HG02623 (cell line): ENCODE results near the gene MICOS13.

Experiments
- ATAC-seq: cut with Tn5 transposase; IDR thresholded peaks from one replicate; pipeline ENCODE4 v1.9.1; 2021; ENCODE audit warnings: moderate library complexity; ENCODE audit not compliant: unreplicated experiment

MICOS13 gene

GRCh38 chr19:5631567-5632240 lies 48.6 kb downstream of the MICOS13 start:
- ATAC-seq = no peak

GRCh38 chr19:5628919-5629481 lies 51.3 kb downstream of the MICOS13 start:
- ATAC-seq = no peak

- ATAC-seq = no peak
These were observed 51.9 kb downstream of the MICOS13 start for GRCh38 chr19:5628461-5628860.
